ENCODE data around the gene ZNF862.

Gene ZNF862

DNA sequence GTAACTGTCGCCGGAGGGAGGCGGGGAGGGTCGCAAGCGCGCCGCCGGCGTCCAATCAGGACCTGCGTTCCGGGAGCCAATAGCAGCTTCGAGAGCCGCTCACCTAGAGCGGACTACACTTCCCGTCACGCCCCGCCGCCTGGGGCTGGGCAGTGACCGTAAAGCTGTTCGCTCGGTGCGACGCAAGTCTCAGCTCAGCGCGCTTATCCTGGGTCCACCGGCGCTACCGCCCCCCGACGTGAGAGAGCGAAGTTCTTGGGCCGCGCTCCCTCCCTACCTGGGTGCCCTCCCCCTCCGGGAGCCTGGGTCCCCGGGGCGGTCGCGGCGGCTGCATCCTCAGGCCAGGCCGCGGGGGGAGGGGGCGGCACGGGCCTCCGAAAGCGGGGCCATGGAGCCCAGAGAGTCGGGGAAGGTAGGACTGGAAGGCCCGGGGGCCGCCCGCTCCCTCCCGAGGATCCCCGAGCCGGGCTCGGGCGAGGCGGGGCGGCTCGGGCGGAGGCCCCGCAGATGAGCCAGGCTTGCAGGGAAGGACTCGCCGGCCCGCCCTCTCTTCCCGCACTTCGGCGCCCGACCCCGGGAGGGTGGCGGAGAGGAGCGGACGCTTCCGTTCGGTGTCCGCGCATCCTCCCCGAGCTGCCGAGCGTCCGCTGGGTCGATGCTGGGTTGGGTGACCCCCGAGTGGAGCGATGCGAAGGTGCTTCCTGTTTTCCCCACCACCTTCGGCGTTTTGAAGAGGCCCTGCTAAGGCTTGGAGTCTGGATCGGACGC lies at the start of gene ZNF862:
Gene ZNF862, plus strand, starts transcription at position 152 of the 768 bp plus-strand sequence. Its CDS starts 237 bp downstream, at position 389.
- peak; percentile 98 for DNase-seq

DNA sequence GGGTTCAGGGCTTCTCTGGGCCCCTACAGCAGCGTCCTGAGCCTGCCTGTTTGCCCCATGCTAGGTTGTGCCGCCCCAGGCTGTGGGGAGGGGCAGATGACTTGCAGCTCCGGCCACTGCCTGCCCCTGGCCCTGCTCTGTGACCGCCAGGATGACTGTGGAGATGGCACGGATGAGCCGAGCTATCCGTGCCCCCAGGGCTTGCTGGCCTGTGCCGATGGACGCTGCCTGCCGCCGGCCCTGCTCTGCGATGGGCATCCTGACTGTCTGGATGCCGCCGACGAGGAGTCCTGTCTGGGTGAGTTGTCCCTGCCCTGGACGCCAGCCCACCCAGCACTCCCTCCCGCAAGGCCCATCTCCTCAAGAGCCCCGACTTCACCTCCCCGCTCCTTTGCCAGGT lies 49.1 kb upstream of the ZNF862 start:
- no peak for DNase-seq

DNA sequence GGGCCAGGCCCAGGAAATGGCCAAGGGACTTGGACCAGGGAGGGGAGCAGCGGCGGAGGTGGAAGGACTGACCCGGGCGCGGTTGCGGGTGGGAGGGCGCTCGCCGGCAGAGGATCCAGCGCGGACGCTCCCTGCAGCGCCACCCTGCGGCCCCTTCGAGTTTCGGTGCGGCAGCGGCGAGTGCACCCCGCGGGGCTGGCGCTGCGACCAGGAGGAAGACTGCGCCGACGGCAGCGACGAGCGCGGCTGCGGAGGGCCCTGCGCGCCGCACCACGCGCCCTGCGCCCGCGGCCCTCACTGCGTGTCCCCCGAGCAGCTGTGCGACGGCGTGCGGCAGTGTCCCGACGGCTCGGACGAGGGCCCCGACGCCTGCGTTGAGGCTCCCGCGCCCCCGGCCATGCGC lies 48.0 kb upstream of the ZNF862 start:
- DNase-seq, result no peak

DNA sequence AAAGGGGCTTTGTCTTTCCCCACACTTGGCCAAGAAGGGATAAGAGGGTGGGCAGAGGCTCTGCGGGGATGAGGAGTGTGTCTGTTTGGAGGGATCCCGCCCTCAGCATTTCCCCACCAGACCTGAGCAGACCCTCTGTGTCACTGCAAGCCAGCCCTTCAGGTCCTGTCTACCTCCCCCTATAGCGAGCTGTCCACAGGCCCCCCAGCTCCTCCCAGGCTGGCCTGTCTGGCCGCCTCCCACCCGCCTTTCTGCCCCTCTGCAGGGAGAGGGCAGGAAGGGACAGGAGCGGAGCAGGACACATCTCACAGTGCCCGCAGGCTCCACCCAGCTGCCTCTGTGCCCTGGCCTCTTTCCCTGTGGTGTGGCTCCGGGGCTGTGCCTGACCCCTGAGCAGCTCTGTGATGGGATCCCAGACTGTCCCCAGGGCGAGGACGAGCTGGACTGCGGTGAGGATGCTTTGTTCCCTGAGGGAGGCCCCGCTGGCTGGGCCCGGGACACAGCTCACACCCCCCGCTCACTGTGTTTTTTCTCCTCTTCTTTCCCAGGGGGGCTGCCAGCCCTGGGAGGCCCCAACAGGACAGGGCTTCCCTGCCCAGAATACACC lies 47.3 kb upstream of the ZNF862 start:
- no peak for DNase-seq

DNA sequence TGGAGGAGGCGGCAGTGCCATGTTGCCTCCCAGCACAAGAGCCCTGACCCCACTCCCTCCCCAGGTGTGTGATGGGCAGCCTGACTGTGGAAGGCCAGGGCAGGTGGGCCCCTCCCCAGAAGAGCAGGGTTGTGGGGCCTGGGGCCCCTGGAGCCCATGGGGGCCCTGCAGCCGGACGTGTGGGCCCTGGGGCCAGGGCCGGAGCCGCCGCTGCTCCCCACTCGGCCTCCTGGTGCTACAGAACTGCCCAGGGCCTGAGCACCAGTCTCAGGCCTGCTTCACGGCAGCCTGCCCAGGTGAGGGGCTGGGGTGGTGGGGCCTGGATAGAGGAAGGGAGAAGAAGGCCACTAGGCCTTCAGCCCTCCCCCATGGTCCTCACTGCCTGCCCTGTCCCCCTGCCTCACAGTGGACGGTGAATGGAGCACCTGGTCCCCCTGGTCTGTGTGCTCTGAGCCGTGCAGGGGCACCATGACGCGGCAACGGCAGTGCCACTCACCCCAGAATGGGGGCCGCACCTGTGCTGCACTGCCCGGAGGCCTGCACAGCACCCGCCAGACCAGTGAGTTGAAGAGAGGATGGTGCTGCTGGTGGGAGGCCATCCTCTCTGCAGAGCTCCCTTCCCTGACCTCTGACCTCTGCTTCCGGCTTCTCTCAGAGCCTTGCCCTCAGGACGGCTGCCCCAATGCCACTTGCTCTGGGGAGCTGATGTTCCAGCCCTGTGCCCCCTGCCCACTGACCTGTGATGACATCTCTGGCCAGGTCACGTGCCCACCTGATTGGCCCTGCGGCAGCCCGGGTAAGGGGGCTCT lies 46.6 kb upstream of the ZNF862 start:
- no peak for DNase-seq

- no peak for DNase-seq
These were observed 46.0 kb upstream of the ZNF862 start for GRCh38 chr7:149792220-149792595.

GRCh38 chr7:149793261-149793660 lies 44.9 kb upstream of the ZNF862 start:
- DNase-seq, result no peak

DNA sequence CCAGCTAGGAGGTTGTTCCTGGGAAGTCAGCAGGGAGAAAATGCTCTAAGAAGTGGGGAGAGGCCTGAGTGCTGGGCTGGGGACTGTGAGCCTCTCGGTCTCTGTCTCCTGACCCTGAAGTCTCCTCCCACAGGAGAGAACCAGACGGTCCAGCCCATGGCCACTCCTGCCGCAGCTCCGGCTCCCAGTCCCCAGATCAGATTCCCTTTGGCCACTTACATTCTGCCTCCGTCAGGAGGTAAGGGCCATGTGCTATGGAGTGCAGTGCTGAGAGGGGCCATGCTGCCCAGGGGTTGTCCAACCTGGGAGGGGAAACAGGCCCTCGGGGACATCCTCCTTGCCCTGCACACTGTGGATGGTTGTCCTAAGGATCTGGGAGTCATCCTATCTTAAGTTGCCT lies 43.5 kb upstream of the ZNF862 start:
- DNase-seq, result no peak

DNA sequence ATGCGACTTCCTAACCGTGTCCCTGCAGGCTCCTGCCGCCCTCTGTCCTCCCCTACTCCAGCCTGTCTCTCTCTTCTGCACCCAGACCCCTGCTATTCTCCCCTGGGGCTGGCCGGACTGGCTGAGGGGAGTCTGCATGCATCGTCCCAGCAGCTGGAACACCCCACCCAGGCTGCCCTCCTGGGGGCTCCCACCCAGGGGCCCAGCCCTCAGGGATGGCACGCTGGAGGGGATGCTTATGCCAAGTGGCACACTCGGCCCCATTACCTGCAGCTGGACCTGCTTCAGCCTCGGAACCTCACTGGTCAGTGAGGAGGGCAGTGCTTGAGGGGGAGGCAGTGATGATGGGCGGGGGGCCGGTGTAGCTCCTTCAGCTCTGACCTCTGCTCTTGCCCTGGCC lies 43.0 kb upstream of the ZNF862 start:
- DNase-seq, result no peak

- no peak for DNase-seq
These were observed 41.8 kb upstream of the ZNF862 start for GRCh38 chr7:149796287-149796860.

DNA sequence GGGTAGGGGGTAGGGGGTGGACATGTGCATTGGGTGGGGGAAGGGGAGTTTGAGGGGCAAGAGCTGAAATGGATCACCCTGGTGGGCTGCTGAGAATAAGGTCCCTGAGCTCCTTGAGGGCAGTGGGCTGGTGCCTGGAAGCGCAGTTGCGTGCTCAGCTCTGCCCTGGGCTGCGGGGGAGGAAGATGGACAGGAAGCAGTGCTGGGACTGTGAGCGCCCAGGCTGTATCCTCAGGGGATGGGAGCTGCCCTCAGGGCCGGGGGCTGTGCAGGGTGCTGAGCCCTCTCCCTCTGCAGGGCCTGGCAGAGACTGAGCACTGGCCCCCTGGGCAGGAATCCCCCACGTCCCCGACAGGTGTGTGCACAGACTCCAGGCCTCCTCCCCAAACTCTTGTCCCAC lies 40.4 kb upstream of the ZNF862 start:
- no peak for DNase-seq

- DNase-seq, result no peak
These were observed 38.6 kb upstream of the ZNF862 start for GRCh38 chr7:149799397-149800168.

DNA sequence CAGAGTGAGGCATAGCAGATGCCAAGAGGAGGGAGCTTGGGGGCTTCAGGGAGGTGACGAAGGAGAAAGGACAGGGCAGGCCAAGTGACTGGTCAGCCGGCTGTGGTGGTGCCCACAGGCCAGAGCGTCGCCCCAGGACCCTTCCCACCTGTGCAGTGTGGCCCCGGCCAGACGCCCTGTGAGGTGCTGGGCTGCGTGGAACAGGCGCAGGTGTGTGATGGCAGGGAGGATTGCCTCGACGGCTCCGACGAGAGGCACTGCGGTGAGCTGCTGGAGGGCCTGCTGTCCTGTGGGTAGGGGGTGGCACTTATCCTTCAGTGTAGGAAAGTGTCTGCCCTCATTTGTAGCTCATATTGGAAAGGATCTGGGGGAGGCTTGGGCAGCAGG lies 38.0 kb upstream of the ZNF862 start:
- no peak for DNase-seq

DNA sequence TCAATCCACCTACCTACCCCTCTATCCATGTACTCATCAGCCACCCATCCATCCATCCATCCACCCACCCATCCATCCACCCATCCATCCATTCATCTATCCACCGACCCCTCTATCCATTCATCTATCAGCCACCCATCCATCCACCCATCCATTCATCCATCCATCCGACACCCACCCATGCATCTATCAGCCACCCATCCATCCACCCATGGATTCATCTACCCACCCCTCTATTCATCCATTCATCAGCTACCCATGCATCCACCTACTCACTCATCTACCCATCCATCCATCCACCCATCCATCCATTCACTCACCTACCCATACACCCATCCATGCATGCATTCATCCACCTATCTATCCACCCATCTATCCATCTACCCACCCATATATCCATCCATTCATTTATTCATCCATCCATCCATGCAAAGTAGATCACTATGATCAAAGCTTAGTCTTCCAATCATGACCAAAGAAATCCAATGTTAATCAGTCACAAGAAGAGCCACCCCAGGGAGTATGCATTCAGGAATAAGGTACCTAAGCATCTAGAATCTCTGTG lies 37.1 kb upstream of the ZNF862 start:
- DNase-seq, result no peak

DNA sequence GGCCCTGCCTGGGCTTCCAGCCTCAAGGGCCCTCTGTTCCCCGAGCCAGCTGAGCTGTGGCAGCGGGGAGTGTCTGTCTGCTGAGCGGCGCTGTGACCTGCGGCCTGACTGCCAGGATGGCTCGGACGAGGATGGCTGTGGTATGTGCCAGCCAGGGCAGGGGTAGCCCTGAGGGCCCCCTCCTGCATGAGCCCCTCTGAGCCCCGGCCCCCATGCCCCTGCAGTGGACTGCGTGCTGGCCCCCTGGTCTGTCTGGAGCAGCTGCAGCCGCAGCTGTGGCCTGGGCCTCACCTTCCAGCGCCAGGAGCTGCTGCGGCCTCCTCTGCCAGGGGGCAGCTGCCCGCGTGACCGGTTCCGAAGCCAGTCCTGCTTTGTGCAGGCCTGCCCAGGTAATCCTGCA lies 36.4 kb upstream of the ZNF862 start:
- no peak for DNase-seq

DNA sequence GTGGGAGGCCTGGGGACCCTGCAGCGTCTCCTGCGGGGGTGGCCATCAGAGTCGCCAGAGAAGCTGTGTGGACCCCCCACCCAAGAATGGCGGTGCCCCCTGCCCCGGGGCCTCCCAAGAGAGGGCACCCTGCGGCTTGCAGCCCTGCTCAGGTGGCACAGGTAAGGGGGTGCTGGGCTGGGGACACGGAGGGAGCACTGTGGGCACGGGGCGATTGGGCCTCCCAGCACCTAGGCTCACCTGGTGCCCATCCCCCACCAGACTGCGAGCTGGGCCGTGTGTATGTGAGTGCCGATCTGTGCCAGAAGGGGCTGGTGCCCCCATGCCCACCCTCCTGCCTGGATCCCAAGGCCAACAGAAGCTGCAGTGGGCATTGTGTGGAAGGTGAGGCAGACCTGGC lies 35.2 kb upstream of the ZNF862 start:
- no peak for DNase-seq

GRCh38 chr7:149803551-149804074 lies 34.6 kb upstream of the ZNF862 start:
- no peak for DNase-seq

DNA sequence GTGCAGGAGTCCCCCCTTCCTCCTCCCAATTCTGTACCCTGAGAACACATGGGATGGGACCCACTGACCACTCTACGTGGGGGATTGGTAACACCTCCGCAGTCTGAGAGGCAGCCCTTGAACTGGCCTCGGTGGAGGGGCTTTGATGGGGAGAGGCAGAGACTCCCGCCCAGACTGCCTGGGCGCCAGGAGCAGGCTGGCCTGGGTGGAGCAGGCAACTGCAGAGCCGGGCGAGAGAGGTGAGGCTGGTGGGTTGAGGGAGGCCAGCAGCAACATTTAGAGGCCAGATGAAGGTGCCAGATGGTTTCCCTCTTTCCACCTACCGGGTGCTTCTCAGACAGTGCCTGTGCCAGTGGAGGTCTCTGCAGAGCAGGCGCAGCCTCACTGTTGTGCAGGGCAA lies 34.1 kb upstream of the ZNF862 start:
- DNase-seq, result no peak

- no peak for DNase-seq
These were observed 31.4 kb upstream of the ZNF862 start for GRCh38 chr7:149806726-149807125.

GRCh38 chr7:149808311-149808710 lies 29.9 kb upstream of the ZNF862 start:
- no peak for DNase-seq

DNA sequence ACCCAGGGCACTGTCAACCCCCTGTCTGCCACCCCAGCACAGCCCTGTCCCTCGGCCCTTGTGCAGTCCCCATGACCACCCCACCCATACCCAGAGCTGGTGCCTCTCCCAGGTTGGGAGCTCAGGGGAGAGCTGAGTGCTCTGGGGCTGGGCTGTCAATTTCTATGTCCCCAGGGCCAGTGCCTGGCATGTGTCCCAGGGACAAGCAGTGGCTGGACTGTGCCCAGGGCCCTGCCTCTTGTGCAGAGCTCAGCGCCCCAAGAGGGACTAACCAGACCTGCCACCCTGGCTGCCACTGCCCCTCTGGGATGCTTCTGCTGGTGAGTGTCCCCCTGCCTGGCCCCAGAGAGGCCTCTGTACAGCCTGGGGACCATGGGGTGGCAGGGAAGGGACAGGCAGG lies 29.0 kb upstream of the ZNF862 start:
- DNase-seq, result no peak

DNA sequence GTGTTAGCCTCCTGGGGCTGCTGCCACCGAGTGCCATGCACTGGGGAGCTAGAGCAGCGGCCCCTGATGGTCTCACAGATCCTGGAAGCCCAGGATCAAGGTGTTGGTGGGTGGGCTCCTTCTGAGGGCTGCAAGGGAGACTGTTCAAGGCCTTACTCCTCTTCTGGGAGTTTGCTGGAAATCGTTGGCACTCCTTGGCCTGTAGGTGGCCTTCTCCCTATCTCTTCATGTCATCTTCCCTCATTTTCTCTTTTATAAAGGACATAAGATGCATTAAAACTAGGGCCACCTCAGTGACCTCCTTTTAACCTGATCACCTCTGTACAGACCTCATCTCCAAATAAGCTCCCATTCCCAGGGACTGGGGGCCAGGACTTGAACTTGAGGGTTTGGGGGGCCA lies 27.0 kb upstream of the ZNF862 start:
- DNase-seq, result no peak
